OCI-LY3 (cell line): ENCODE results near the gene FYTTD1.

Source experiments
- EZH2phosphoT487 ChIP-seq: fragments of 200-600 bp; shearing (Covaris generic); IDR thresholded peaks from 2 replicates; pipeline ENCODE4 v1.6.1; 2018; ENCODE audit warnings: antibody characterized with exemption, mixed run types, low read depth
- TF ChIP-seq, protein P1 (sequence below): fragments of 200-600, 300-600 bp; sonication (generic); IDR thresholded peaks from 2 replicates; pipeline ENCODE4 v1.5.1; 2014; ENCODE audit warnings: antibody characterized with exemption, low read length, low read depth

DNA sequence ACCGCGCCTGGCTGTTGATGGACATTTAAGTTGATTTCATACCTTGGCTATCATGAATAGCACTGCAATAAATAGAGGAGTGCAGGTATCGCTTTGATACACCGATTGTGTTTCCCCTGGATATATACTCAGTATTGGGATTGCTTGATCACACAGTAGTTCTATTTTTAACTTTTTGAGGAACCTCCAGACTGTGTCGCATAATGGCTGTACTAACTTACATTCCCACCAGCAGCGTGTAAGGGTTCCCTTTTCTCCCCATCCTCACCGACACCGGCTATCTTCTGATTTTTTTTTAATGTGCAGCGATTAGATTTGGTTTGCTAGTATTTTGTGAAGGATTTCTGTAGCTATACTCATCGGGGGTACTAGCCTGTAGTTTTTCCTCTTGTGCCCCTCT lies 29.0 kb upstream of the FYTTD1 start:
- TF ChIP-seq, protein P1, sequence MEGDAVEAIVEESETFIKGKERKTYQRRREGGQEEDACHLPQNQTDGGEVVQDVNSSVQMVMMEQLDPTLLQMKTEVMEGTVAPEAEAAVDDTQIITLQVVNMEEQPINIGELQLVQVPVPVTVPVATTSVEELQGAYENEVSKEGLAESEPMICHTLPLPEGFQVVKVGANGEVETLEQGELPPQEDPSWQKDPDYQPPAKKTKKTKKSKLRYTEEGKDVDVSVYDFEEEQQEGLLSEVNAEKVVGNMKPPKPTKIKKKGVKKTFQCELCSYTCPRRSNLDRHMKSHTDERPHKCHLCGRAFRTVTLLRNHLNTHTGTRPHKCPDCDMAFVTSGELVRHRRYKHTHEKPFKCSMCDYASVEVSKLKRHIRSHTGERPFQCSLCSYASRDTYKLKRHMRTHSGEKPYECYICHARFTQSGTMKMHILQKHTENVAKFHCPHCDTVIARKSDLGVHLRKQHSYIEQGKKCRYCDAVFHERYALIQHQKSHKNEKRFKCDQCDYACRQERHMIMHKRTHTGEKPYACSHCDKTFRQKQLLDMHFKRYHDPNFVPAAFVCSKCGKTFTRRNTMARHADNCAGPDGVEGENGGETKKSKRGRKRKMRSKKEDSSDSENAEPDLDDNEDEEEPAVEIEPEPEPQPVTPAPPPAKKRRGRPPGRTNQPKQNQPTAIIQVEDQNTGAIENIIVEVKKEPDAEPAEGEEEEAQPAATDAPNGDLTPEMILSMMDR = no peak
- no peak for TF ChIP-seq EZH2phosphoT487
